IMR-90 (cell line): ENCODE data around the gene ADAP1.

Experiments used
- CEBPB ChIP-seq: IDR thresholded peaks from 2 replicates; pipeline ENCODE4 v1.6.1; 2012; ENCODE audit warnings: low read depth, low read length, improper control_type of control experiment
- CTCF ChIP-seq: conservative IDR thresholded peaks from 2 replicates; pipeline ENCODE4 v1.5.1; 2012; ENCODE audit warnings: mild to moderate bottlenecking, low read depth, low read length, improper control_type of control experiment
- ELK1 ChIP-seq: fragments of 150-350 bp; IDR thresholded peaks from 2 replicates; pipeline ENCODE4 v1.6.1; 2016; ENCODE audit warnings: low read depth, mild to moderate bottlenecking, low read length, moderate library complexity, borderline replicate concordance
- MAFK ChIP-seq: IDR thresholded peaks from 2 replicates; pipeline ENCODE4 v1.6.1; 2012; ENCODE audit warnings: low read depth, low read length, improper control_type of control experiment
- MAZ ChIP-seq: IDR thresholded peaks from 2 replicates; pipeline ENCODE4 v1.6.1; 2012; ENCODE audit warnings: low read depth, mild to moderate bottlenecking, low read length, improper control_type of control experiment, moderate library complexity, borderline replicate concordance
- POLR2A ChIP-seq: IDR thresholded peaks from 2 replicates; pipeline ENCODE4 v1.6.1; 2012; ENCODE audit warnings: mild to moderate bottlenecking, low read depth, low read length
- RAD21 ChIP-seq: IDR thresholded peaks from 2 replicates; pipeline ENCODE4 v1.6.1; 2012; ENCODE audit warnings: low read length, improper control_type of control experiment
- RCOR1 ChIP-seq: IDR thresholded peaks from 2 replicates; pipeline ENCODE4 v1.6.1; 2012; ENCODE audit warnings: mild to moderate bottlenecking, low read length, improper control_type of control experiment; ENCODE audit not compliant: insufficient replicate concordance
- RFX5 ChIP-seq: IDR thresholded peaks from 2 replicates; pipeline ENCODE4 v1.8.0; 2012; ENCODE audit warnings: low read depth, mild to moderate bottlenecking, low read length, moderate library complexity
- SMC3 ChIP-seq: fragments of 150-350 bp; IDR thresholded peaks from 2 replicates; pipeline ENCODE4 v1.6.1; 2016; ENCODE audit warnings: low read depth, mild to moderate bottlenecking, antibody characterized with exemption, low read length, moderate library complexity
- USF2 ChIP-seq: fragments of 150-350 bp; IDR thresholded peaks from 2 replicates; pipeline ENCODE4 v1.6.1; 2017; ENCODE audit warnings: mild to moderate bottlenecking, antibody characterized with exemption, low read length, low read depth

GRCh38 chr7:972676-973309 is 18.3 kb upstream of the ADAP1 start:
- TF ChIP-seq CTCF (no peak), ELK1 (no peak), POLR2A (no peak), RCOR1 (no peak), RAD21 (no peak), RFX5 (no peak), CEBPB (no peak), SMC3 (no peak), MAZ (no peak), USF2 (no peak), MAFK (peak; percentile 37)
